HL-60 (cell line): ENCODE measurements around the gene KPRP.

ENCODE experiments used
- CTCF ChIP-seq: IDR thresholded peaks from one replicate; pipeline ENCODE4 v1.5.1; 2011; ENCODE audit warnings: low read length, control low read depth, inconsistent platforms; ENCODE audit not compliant: insufficient read depth
- GABPA ChIP-seq: IDR thresholded peaks from 2 replicates; pipeline ENCODE4 v1.6.1; 2012; ENCODE audit warnings: low read depth
- POLR2AphosphoS5 ChIP-seq: IDR thresholded peaks from 2 replicates; pipeline ENCODE4 v1.6.1; 2012; ENCODE audit warnings: low read depth
- REST ChIP-seq: IDR thresholded peaks from 2 replicates; pipeline ENCODE4 v1.6.1; 2012; ENCODE audit warnings: low read depth; ENCODE audit not compliant: insufficient replicate concordance
- SPI1 ChIP-seq: IDR thresholded peaks from 2 replicates; pipeline ENCODE4 v1.6.1; 2012; ENCODE audit warnings: low read depth, mild to moderate bottlenecking, borderline replicate concordance

GRCh38 chr1:152747831-152748230 is 10.0 kb upstream of the KPRP start:
- TF ChIP-seq CTCF: no peak
- no peak for TF ChIP-seq POLR2AphosphoS5
- TF ChIP-seq GABPA: no peak
- no peak for TF ChIP-seq REST
- no peak for TF ChIP-seq SPI1
